ENCODE data around the gene AP1B1.

GRCh38 chr22:29313576-29314466 lies 74.5 kb downstream of the AP1B1 start:
- TF ChIP-seq, protein P1, sequence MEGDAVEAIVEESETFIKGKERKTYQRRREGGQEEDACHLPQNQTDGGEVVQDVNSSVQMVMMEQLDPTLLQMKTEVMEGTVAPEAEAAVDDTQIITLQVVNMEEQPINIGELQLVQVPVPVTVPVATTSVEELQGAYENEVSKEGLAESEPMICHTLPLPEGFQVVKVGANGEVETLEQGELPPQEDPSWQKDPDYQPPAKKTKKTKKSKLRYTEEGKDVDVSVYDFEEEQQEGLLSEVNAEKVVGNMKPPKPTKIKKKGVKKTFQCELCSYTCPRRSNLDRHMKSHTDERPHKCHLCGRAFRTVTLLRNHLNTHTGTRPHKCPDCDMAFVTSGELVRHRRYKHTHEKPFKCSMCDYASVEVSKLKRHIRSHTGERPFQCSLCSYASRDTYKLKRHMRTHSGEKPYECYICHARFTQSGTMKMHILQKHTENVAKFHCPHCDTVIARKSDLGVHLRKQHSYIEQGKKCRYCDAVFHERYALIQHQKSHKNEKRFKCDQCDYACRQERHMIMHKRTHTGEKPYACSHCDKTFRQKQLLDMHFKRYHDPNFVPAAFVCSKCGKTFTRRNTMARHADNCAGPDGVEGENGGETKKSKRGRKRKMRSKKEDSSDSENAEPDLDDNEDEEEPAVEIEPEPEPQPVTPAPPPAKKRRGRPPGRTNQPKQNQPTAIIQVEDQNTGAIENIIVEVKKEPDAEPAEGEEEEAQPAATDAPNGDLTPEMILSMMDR (IDR thresholded peaks at IDR 0.05): no peak
- TF ChIP-seq POLR2A (IDR thresholded peaks at IDR 0.05): no peak

Data from testis (tissue), 2 donors.